Transverse colon (tissue), 4 donors: ENCODE results near the gene GGT5. TPM values are rescaled to one million over a fixed set of nuclear protein-coding genes. Genes with fewer than 3 reads are reported as not detected.

Experiments
- DNase-seq: peaks from one replicate; pipeline ENCODE4 v3.0.0-alpha.2; 2019
- H3K27ac ChIP-seq, 4 donors: fragments of 200-600 bp; sonication (generic); 2 replicates each; pipeline ENCODE4 v1.5.1; 2016 to 2018; ENCODE audit warnings: inconsistent platforms in 4 of 4
- H3K27me3 ChIP-seq: fragments of 200-600 bp; sonication (generic); 2 replicates; pipeline ENCODE4 v1.5.1; 2017; ENCODE audit warnings: inconsistent platforms
- H3K36me3 ChIP-seq, 4 donors: fragments of 200-600 bp; sonication (generic); 2 replicates each; pipeline ENCODE4 v1.5.1; 2017 to 2019; ENCODE audit warnings: inconsistent platforms in 4 of 4
- H3K4me1 ChIP-seq, 4 donors: fragments of 200-600 bp; sonication (generic); 2 replicates each; pipeline ENCODE4 v1.5.1; 2017 to 2020; ENCODE audit warnings: inconsistent platforms in 4 of 4
- H3K4me3 ChIP-seq, 4 donors: fragments of 200-600 bp; sonication (generic); 1 replicate in 1 of 4; 2 replicates in 3 of 4; pipeline versions ENCODE4 v1.5.1 to v1.6.1; 2017 to 2019; ENCODE audit warnings: inconsistent platforms in 4 of 4
- H3K9me3 ChIP-seq, 2 donors: fragments of 200-600 bp; sonication (generic); 2 replicates each; pipeline ENCODE4 v1.5.1; 2017 to 2019; ENCODE audit warnings: inconsistent platforms in 2 of 2
- CTCF ChIP-seq, 5 experiments: fragments of 200-600 bp in 3 of 5; fragments of 450-650 bp in 2 of 5; sonication (generic) in 3 of 5; IDR thresholded peaks; 1 replicate in 2 of 5; 2 replicates in 3 of 5; pipeline ENCODE4 v1.5.1; 2016 to 2017; ENCODE audit warnings: antibody characterized with exemption in 5 of 5, inconsistent platforms in 3 of 5, mild to moderate bottlenecking in 2 of 5, moderate library complexity in 1 of 5
- EP300 ChIP-seq: sonication (generic); formaldehyde crosslinking; IDR thresholded peaks from one replicate; pipeline ENCODE4 v1.6.1; 2017; ENCODE audit warnings: antibody characterized with exemption, low read depth
- POLR2A ChIP-seq: fragments of 450-650 bp; IDR thresholded peaks from one replicate; pipeline ENCODE4 v1.6.1; 2016; ENCODE audit warnings: antibody characterized with exemption, mild to moderate bottlenecking, moderate library complexity
- POLR2AphosphoS5 ChIP-seq, 3 donors: sonication (generic); formaldehyde crosslinking; IDR thresholded peaks; one replicate each; pipeline ENCODE4 v1.6.1; 2016; ENCODE audit warnings: antibody characterized with exemption in 3 of 3
- WGBS, 2 donors: methylation state at CpG; one replicate each; pipeline ENCODE4 v1.1.5; 2018; ENCODE audit warnings: low coverage in 1 of 2; 5-methylcytosine and 5-hydroxymethylcytosine counted together
- in situ Hi-C, 4 donors: fragments of 200-750 bp; cut with MboI; loops; one replicate each; pipeline versions ENCODE4 v1.15.0 to v1.15.1; 2017; ENCODE audit warnings: low sequenced_read_pairs in 3 of 4, low pct_ligation_motif_present in 1 of 4, low pct_unique_long_range_greater_than_20kb in 1 of 4
- intact Hi-C: fragments of 100-400 bp; cut with DNase I; formaldehyde crosslinking; loops from one replicate; pipeline ENCODE4 v1.15.1; 2023; ENCODE audit warnings: low total_unique reads
- total RNA-seq, 4 donors: library from RNA; depleted of rRNA; stranded (reverse); fragments of >200 nt; gene quantifications; one replicate each; pipeline ENCODE4 v1.1.0, GENCODE V29; 2016

The GGT5 gene
- total RNA-seq, 4 donors from 2014 or later = 4.1 to 15.4 (median 9.1) TPM

GRCh38 chr22:24190159-24190540 is 54.7 kb downstream of the GGT5 start:
- no peak for DNase-seq
- peaks cover 0 to 7% (median 5%) of the 10 kb centered on the region in 4 donors for H3K4me1 ChIP-seq
- H3K4me3 ChIP-seq = no peak overlapping the region
- in situ Hi-C loops (no loop called here), intact Hi-C loops (loop anchor here (5.0 kb wide), 1 partner anchor 57 kb away; the partner anchor contains the start of gene GGT5)
- H3K27ac ChIP-seq = no peak overlapping the region
- H3K9me3 ChIP-seq = no peaks in the 10 kb centered on the region
- TF ChIP-seq POLR2AphosphoS5 (IDR thresholded peaks at IDR 0.05) (no peak), CTCF (IDR thresholded peaks at IDR 0.05) (no peak), EP300 (no peak), POLR2A (no peak)
- H3K36me3 ChIP-seq = no peaks in the 10 kb centered on the region
- H3K27me3 ChIP-seq = no peaks in the 10 kb centered on the region
- WGBS, 2 donors = 87% methylated on average over 14 of the region's 14 CpGs; no CpG with 5 or more reads in 1 of the 2 donors

GRCh38 chr22:24189249-24190158 is 55.4 kb downstream of the GGT5 start:
- DNase-seq = peak; percentile 73
- 47% methylated on average over 20 of the region's 23 CpGs; no CpG with 5 or more reads in 1 of the 2 donors for WGBS, 2 donors

GRCh38 chr22:24188705-24189248 is 56.1 kb downstream of the GGT5 start:
- TF ChIP-seq EP300 = no peak
- TF ChIP-seq POLR2AphosphoS5 (IDR thresholded peaks at IDR 0.05) = no peak
- TF ChIP-seq POLR2A = no peak
- no peak for TF ChIP-seq CTCF (IDR thresholded peaks at IDR 0.05)
- WGBS, 2 donors = 80 to 81% methylated on average over 1 to 13 of the region's 17 CpGs
- no peak for DNase-seq
- no peaks in the 10 kb centered on the region for H3K36me3 ChIP-seq
- H3K9me3 ChIP-seq = no peaks in the 10 kb centered on the region
- no peak overlapping the region for H3K27ac ChIP-seq
- no peak overlapping the region for H3K4me3 ChIP-seq
- H3K27me3 ChIP-seq = no peaks in the 10 kb centered on the region
- in situ Hi-C loops (no loop called here), intact Hi-C loops (no loop called here)
- H3K4me1 ChIP-seq = peaks cover 0 to 7% (median 5%) of the 10 kb centered on the region in 4 donors

More at GRCh38 chr22:24189249-24190158, 55.4 kb downstream of the GGT5 start:
- no peak overlapping the region for H3K4me3 ChIP-seq
- intact Hi-C loops = loop anchor here (5.0 kb wide), 1 partner anchor 58 kb away; the partner anchor contains the start of gene GGT5
- in situ Hi-C loops = no loop called here
- H3K27me3 ChIP-seq = no peaks in the 10 kb centered on the region
- no peaks in the 10 kb centered on the region for H3K9me3 ChIP-seq
- no peak overlapping the region for H3K27ac ChIP-seq
- no peaks in the 10 kb centered on the region for H3K36me3 ChIP-seq
- peaks cover 0 to 7% (median 5%) of the 10 kb centered on the region in 4 donors for H3K4me1 ChIP-seq
- peak; percentile 82 to 93 (median 87) for TF ChIP-seq CTCF (IDR thresholded peaks at IDR 0.05)
- TF ChIP-seq POLR2AphosphoS5 (IDR thresholded peaks at IDR 0.05) = no peak
- no peak for TF ChIP-seq POLR2A
- TF ChIP-seq EP300 = no peak
